Mammary epithelial cell (primary cell): ENCODE results near the gene STX8.

Source experiments
- EZH2 ChIP-seq: IDR thresholded peaks from 2 replicates; pipeline ENCODE4 v1.6.1; 2012; ENCODE audit warnings: low read length, inconsistent platforms, borderline replicate concordance
- TF ChIP-seq, protein P1 (sequence below), 2 donors: IDR thresholded peaks in 1 of 2; conservative IDR thresholded peaks in 1 of 2; 2 replicates each; pipeline ENCODE4 v1.5.1; 2011 to 2012; ENCODE audit warnings: inconsistent platforms in 2 of 2, low read length in 2 of 2, mild to moderate bottlenecking in 2 of 2, control low read depth in 1 of 2, low read depth in 1 of 2; ENCODE audit not compliant: insufficient read depth in 1 of 2; ENCODE audit errors: extremely low read depth in 1 of 2

DNA sequence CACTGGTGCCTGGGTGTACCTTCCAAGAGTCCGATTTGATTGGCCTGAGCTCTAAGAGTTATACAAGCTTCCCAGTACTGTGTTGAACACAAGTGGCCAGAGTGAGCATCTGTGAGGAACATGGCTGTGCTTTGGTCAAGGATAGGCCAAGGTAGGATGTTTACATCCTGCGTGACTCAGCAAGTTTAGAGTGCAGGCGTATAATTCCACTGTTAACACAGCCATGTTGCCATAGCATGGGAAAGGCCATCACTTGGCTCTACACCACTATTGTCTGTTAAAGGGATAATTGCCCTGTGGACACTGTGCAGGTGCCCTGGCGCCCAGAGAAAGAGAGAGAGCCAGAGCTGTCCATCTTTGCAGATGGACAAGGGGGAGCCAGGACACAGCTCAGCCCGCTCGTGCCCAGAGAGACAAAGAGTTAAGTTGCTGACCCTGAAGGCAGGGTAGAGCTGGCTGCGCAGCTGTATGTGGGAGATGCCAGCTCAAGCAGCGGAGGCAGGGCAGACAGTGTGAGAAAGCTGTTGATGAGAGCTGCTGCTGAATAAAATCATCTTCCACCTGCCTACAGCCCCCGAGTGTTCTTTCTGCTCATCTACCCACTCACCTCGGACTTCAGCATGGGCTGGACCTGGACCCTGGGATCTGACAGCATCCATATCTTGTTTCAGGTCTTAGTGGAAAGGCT is 12.5 kb upstream of the STX8 start:
- no peak for TF ChIP-seq EZH2
- TF ChIP-seq, protein P1, sequence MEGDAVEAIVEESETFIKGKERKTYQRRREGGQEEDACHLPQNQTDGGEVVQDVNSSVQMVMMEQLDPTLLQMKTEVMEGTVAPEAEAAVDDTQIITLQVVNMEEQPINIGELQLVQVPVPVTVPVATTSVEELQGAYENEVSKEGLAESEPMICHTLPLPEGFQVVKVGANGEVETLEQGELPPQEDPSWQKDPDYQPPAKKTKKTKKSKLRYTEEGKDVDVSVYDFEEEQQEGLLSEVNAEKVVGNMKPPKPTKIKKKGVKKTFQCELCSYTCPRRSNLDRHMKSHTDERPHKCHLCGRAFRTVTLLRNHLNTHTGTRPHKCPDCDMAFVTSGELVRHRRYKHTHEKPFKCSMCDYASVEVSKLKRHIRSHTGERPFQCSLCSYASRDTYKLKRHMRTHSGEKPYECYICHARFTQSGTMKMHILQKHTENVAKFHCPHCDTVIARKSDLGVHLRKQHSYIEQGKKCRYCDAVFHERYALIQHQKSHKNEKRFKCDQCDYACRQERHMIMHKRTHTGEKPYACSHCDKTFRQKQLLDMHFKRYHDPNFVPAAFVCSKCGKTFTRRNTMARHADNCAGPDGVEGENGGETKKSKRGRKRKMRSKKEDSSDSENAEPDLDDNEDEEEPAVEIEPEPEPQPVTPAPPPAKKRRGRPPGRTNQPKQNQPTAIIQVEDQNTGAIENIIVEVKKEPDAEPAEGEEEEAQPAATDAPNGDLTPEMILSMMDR (conservative IDR thresholded peaks at IDR 0.05 in 1 of 2, IDR thresholded peaks at IDR 0.05 in 1 of 2; ENCODE audit: extremely low read depth in 1 of 2, insufficient read depth in 1 of 2, low read depth in 1 of 2, low read length in 2 of 2), result no peak
